ENCODE data around the gene CEPT1. TPM values are rescaled to one million over a fixed set of nuclear protein-coding genes. Genes with fewer than 3 reads are reported as not detected.

The CEPT1 gene
- total RNA-seq, 2 experiments from 2014 or later: 36.0 to 38.6 TPM

- POLR2A ChIA-PET: interaction anchor here (1.1 kb wide), 1 partner anchor 11 kb away, joined by 5 read pairs; no protein-coding TSS in a partner anchor
- peaks cover 5% of the 10 kb centered on the region for H3K36me3 Mint-ChIP-seq (ENCODE audit: low read depth)
- H3K27ac Mint-ChIP-seq: no peak overlapping the region
- DNase-seq (no peak), ATAC-seq (no peak)
- H3K4me1 Mint-ChIP-seq (ENCODE audit: low read depth): peaks cover 66% of the 10 kb centered on the region
- H3K9me3 Mint-ChIP-seq: no peaks in the 10 kb centered on the region
- no peak for TF ChIP-seq CTCF (IDR thresholded peaks at IDR 0.05)
- no peak overlapping the region for H3K4me3 Mint-ChIP-seq
- intact Hi-C loops (cut with micrococcal nuclease): loop anchor here (10.0 kb wide), 1 partner anchor 535 kb away; no protein-coding TSS in a partner anchor
- CTCF ChIA-PET: interaction anchor here (0.9 to 1.0 kb wide), 2 partner anchors 17 to 137 kb away, joined by 3 to 4 read pairs; no protein-coding TSS in a partner anchor
- H3K27me3 Mint-ChIP-seq: no peaks in the 10 kb centered on the region
Observed at GRCh38 chr1:111209622-111210021, 69.6 kb downstream of the CEPT1 start.

- Mint-ChIP-seq H3K9me3 (no peaks in the 10 kb centered on the region), H3K4me3 (no peak overlapping the region), H3K27ac (no peak overlapping the region), H3K4me1 (ENCODE audit: low read depth) (peaks cover 68% of the 10 kb centered on the region), H3K27me3 (no peaks in the 10 kb centered on the region), H3K36me3 (ENCODE audit: low read depth) (peaks cover 5% of the 10 kb centered on the region)
- ATAC-seq (no peak), DNase-seq (no peak)
- CTCF ChIA-PET: no interaction called here
- intact Hi-C loops (cut with micrococcal nuclease): loop anchor here (10.0 kb wide), 1 partner anchor 533 kb away; no protein-coding TSS in a partner anchor
- POLR2A ChIA-PET: interaction anchor here (1.6 to 10.3 kb wide), 2 partner anchors 12 kb away, joined by 3 to 245 read pairs; partner anchors contain the start of gene DENND2D
- no peak for TF ChIP-seq CTCF (IDR thresholded peaks at IDR 0.05)
Observed at GRCh38 chr1:111211921-111212320, 71.9 kb downstream of the CEPT1 start.

GRCh38 chr1:111212634-111213335 is 72.8 kb downstream of the CEPT1 start:
- intact Hi-C loops (cut with micrococcal nuclease): loop anchor here (10.0 kb wide), 1 partner anchor 532 kb away; no protein-coding TSS in a partner anchor
- no peaks in the 10 kb centered on the region for H3K27me3 Mint-ChIP-seq

GRCh38 chr1:111213412-111213811 is 73.4 kb downstream of the CEPT1 start:
- DNase-seq: peak; percentile 54
- H3K36me3 Mint-ChIP-seq (ENCODE audit: low read depth): peaks cover 7% of the 10 kb centered on the region
- no peak for TF ChIP-seq CTCF (IDR thresholded peaks at IDR 0.05)
- intact Hi-C loops (cut with micrococcal nuclease): loop anchor here (10.0 kb wide), 1 partner anchor 531 kb away; no protein-coding TSS in a partner anchor
- H3K9me3 Mint-ChIP-seq: peaks cover 7% of the 10 kb centered on the region
- H3K4me1 Mint-ChIP-seq (ENCODE audit: low read depth): peaks cover 76% of the 10 kb centered on the region
- CTCF ChIA-PET: interaction anchor here (8.7 kb wide), 1 partner anchor 15 kb away, joined by 150 read pairs; the partner anchor contains the start of gene DENND2D
- H3K4me3 Mint-ChIP-seq: peak overlapping the region; percentile 77
- ATAC-seq: no peak
- H3K27me3 Mint-ChIP-seq: no peaks in the 10 kb centered on the region
- peak overlapping the region; percentile 93 for H3K27ac Mint-ChIP-seq
- POLR2A ChIA-PET: interaction anchor here (1.2 to 10.3 kb wide), 3 partner anchors 13 to 21 kb away, joined by 3 to 245 read pairs (median 55); partner anchors contain the start of gene DENND2D

More at GRCh38 chr1:111212634-111213335, 72.8 kb downstream of the CEPT1 start:
- POLR2A ChIA-PET: interaction anchor here (1.2 to 10.3 kb wide), 2 partner anchors 13 to 20 kb away, joined by 3 to 245 read pairs; partner anchors contain the start of gene DENND2D
- Mint-ChIP-seq H3K36me3 (ENCODE audit: low read depth) (peaks cover 7% of the 10 kb centered on the region), H3K4me3 (peak overlapping the region; percentile 77), H3K27ac (peak overlapping the region; percentile 93), H3K9me3 (peaks cover 2% of the 10 kb centered on the region), H3K4me1 (ENCODE audit: low read depth) (peaks cover 72% of the 10 kb centered on the region)
- DNase-seq: no peak
- no peak for TF ChIP-seq CTCF (IDR thresholded peaks at IDR 0.05)
- ATAC-seq: no peak
- CTCF ChIA-PET: interaction anchor here (0.8 kb wide), 1 partner anchor 11 kb away, joined by 3 read pairs; no protein-coding TSS in a partner anchor
